ENCODE measurements around the gene HNMT. TPM values are rescaled to one million over a fixed set of nuclear protein-coding genes. Genes with fewer than 3 reads are reported as not detected.
"Not testable (repeated sequence)": the region's sequence is repeated elsewhere in the genome, so short reads cannot be mapped to it uniquely, and the experiment has no call there.

HNMT gene
- total RNA-seq, 1 donor from 2014 or later: 159 TPM

DNA sequence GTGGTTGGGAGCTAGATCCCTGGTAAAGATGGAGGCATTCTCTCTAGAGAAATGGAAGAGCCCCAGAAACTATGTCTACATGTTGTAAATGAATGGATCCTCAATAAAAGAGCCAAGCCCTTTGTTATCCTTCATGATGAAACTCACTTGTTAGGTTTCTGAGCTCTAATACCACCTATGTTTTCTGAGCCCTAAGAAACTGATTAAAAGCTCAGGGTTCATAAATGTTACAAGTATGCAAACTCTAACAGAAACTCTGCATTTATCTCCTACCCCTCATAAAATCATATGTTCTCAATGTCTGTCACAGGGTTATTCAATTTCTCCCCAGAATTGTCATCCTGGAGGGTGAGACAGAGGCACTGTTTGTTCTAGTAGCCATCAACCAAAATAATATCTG is 18.0 kb upstream of the HNMT start:
- no peak for DNase-seq

DNA sequence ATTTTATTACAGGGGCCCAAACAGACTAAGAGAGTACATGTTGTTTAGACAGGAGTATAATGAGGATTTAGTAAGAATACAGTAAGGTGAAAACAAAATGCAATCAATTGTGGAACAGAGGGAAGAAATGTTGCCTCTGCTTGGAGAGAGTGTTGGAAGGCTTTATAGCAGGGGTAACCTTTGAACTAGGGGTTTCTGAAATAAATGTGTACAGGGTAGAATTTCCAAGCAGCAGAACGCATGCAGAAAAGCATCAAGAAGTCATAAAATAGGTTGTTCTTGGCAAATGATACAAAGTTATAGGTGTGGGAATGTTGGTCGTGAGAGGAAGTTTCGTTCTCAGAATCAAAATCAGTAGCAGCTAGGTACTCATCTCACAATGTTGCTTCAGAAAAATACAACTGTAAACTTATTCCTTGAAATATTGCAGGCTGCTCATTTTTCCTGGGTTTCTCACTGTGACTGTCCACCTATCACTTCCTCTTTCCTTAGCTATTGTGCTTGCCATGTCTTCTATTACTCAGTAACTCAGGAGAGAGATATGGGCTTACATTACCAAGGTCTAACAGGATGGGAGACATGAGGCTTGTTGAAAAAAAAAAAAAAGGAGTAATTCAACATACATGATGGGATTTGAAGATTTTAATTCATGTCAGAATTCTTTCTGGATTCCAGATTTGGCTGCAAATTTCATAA is 17.1 kb upstream of the HNMT start:
- no peak for DNase-seq

DNA sequence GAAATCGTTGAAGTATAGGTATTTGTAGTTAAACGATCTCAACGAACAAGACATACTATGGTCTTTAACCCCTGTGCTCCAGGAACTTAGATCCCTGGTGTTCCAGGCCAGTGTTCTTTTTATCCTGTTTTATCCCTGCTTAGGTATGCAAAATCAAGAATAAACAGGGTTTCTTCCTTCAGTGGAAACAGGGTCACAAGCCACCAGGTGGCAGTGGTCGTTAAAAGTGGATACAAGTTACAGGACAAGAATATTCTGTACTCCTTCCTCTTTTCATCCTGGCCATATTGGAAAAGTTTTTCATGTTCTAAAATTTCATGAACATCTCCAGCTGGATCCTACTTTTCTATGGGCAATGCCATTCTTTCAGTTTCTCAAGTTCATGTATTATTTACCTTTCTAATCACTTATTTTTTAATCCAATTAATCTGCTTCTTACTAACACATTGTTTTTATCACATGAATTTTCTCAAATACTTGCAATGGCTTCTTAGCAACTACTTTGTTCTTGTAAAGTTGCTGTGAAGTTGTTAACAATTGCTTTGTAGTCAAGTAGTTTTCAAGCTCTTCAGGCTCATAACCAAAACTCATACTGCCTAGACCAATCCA is 16.4 kb upstream of the HNMT start:
- DNase-seq: peak; percentile 13

DNA sequence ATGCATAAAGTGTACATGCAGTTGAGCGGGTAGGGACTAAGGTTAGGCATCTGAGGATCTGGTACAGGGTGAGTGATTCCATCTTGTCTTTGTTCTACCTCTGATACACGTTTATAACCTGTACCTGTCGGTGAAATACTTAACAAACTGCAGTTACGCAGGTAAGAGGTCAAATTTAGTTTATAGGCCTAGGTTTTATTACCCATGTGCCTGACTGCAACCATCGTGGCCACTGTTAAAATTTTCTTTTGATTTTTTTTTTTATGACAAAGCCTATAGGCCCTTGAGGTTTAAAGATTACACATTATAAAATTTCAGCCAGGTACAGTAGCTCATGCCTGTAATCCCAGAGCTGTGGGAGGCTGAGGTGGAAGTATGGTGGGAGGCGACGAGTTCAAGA is 15.4 kb upstream of the HNMT start:
- no peak for DNase-seq

DNA sequence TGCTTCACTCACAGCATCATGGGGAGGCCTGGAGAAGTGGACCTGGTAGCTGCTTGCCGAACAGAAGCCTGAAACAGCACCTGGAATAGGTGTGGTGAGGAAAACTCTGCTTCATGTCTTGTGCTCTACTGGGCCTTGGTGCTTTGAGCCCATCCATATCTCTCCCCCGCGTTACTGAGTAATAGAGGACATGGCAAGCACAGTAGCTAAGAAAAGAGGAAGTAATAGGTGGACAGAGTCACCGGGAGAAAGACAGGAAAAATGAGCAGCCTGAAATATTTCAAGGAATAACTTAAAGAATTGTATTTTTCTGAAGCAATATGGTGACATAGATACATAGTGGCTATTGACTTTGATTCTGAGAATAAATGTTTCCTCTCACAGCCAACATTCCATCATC is 14.0 kb upstream of the HNMT start:
- no peak for DNase-seq

DNA sequence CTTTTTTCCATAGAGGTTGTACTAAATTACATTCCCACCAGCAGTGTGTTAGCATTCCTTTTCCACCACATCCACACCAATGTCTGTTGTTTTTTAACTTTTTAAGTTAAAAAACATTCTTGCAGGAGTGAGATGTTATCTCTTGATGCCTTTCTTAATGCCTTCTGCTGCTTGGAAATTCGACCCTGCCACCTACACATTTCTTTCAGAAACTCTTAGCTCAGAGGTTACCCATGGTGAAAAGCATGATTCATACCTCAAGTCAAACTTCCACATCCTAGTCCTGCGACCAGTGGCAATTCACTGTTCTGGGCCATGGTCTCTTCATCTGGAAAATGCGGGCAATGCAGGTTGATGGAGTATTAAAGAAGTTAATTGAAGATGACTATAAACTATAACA is 12.7 kb upstream of the HNMT start:
- no peak for DNase-seq

DNA sequence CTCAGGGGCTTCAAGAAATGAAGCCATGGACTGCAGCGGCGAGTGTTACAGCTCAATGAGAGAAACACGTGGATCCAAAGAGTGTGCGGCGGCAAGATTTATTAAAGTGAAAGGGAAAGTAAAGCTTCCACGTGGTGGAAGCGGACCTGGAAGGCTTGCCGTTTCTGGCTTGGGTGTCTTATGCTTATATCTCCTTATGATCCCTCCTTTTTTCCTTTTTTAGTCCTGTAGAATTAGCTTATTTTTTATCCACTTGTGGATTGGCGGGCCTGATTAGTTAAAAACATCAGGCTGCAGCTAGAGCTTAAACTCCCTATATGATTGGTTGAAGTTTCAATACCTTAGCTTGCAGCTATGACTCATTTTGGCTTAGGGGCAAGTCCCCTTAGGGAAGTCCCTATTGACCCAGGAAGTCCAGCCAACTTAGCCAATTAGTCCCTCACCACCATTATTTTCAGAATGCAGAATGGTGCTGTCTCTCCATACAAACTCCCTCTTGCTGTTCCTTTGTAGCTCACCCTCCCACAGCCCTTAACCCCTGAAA is 11.6 kb upstream of the HNMT start:
- no peak for DNase-seq

DNA sequence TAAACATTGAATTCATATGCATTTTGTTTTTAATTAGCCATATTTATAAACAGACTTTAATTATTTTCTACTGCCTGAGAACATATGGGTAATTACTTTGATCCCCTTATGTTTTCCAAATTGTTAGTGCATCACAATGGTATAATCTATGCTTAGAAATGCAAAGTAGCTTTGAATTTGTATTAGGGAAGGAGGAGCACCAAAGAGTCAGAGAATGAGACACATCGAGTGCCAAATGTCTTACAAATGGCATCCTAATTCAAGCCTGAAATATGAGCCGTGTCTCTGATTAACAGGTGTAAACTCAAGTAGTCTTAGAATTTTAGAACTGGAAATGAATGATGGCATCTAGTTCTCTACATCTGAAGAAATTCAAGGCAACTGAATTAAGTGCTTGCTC is 8.7 kb upstream of the HNMT start:
- no peak for DNase-seq

DNA sequence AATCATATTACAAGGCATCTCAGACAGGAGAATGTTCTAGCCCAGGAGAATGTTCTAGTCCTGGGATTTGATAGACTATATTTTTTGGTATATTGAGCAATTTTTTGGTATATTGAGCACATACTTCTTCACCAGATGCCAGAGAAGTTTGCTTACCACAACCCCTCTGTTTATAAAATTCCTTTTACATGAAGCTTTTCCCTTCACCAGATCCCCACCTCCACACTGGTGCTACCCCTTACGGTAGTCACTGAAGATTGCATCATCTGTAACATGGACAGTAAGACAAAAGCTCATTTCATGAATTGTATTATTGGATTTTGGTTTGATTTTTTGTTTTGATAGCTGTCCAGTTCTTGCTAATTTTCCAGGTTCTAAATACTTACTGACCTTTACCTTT is 7.2 kb upstream of the HNMT start:
- DNase-seq: no peak

DNA sequence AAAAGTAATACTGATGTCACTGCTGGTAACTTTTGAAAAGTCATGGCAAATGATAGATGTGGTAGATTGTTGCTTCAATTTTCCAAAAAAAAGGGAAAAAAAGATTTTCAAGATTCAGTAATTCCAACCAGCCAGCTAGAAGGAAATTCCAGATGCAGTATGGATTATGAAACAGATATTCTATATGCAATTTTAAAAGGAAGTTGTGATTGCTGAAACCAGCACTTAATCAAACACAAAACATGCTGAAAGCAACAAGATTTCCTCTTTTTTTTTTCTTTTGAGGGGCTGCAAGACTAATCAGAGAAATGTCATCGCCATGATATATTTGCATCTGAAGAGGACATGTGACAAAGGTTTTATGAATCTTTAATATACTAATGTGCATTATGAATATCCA is 5.1 kb upstream of the HNMT start:
- no peak for DNase-seq

DNA sequence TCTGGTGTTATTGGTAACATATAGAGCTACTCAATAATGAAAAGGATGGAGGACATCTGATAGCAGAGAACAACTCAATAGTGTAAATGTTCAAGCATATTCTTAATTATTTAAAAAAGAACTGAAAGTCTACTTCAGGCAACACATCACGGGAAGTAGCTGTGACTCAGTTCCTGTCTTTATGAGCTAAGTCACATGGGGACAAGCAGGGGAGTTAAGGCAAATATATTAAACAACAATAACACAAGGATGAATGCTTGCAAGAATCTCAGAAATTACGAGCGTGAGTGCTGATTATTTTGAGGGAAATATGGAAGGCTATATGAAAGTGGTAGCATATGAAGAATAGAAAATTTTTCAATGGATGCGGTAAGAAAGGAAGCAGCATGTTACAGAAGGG is 4.0 kb upstream of the HNMT start:
- DNase-seq: no peak

DNA sequence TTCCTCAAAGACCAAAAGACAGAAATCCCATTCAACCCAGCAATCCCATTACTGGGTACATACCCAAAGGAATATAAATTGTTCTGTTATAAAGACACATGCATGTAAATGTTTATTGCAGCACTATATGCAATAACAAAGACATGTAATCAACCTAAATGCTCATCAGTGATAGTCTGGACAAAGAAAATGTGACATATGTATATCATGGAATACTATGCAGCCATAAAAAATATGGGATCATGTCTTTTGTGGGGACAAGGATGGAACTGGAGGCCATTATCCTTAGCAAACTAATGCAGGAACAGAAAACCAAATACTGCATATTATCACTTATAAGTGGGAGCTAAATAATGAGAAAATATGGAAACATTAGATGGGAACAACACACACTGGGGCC is 2.7 kb upstream of the HNMT start:
- DNase-seq: no peak

DNA sequence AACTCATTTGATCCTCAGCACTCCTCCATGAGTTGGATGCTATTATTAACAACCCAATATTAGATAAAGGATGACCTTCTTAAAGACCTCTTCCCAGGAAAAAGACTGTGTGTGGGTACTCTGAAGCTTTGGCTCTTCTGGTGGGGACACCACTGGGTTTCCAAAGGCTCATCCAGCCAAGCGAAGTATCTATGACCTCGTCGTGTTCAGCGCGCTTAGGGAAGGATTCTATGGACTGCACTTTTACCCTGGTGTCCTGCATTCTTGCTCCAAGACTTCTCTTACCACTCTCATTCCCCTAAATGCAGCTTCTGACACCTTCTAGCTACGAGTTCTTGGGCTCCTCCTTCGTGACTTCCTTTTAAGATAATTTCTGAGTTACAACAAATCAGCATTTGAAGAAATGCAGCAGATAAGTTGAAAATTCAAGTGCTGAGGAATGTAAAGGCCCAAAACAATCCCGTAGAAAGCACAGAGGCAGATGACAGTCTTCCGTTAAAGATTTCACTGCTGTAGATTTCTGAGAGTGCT is 673 bp upstream of the HNMT start:
- no peak for DNase-seq

DNA sequence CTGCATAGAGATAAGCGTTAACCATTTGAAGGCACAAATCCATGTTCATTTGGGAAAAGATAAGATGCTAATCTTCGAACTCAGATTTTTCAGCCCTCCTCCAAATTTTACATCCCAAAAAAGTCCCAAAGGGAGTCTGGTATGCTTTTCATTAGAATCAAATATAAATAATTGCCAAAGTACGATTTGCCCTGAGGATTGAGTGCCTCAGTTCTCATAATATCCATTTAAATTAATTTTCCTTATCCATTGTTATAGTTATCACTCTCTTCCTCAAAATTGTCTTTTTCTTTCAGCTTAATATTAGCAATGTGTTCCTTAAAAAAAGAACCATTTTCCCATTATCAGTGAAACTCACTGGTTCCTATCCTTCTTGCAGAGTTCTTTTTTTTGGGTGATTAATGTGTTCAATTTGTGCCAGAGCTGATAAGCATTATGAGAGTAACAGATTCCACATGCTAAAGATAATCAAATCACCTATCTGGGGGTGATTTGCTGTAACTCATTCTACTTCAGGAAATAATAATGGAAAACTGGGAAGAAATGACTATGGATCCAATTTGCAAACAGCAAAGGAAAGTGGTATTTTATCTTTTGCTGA is 686 bp downstream of the HNMT start:
- no peak for DNase-seq

DNA sequence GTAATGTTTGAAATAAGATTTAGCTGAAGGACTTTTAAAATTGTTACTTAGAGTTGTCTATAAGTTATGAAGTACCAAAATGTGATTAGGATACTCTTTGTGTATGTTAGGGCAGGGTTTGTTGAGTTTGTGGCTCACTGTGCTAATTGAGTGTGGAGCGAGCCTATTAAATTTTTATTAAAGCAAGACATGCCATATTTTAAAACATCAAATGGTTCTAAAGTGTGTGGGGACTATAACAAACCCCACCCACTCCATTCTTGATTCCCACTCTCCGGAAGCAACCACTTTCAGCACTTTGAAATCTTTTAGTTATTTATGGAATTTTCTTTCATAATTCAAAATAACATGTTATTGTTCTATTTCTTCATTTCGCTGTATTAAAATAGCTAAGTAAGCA is 1.8 kb downstream of the HNMT start:
- DNase-seq: no peak

DNA sequence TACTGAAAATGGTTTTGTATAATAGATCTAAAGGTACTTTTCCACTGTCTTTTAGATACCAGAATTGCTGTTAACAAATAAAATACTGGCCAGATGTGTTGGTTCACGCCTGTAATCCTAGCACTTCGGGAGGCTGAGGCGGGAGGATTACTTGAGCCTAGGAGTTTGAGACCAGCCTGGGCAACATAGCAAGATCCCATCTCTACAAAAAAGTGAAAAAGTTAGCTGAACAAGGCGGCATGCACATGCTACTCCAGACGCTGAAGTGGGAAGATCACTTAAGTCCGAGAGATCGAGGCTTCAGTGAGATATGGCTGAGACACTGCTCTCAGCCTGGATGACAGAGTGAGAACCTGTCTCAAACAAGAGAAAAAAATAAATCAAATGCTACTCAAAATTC is 2.8 kb downstream of the HNMT start:
- DNase-seq: no peak

DNA sequence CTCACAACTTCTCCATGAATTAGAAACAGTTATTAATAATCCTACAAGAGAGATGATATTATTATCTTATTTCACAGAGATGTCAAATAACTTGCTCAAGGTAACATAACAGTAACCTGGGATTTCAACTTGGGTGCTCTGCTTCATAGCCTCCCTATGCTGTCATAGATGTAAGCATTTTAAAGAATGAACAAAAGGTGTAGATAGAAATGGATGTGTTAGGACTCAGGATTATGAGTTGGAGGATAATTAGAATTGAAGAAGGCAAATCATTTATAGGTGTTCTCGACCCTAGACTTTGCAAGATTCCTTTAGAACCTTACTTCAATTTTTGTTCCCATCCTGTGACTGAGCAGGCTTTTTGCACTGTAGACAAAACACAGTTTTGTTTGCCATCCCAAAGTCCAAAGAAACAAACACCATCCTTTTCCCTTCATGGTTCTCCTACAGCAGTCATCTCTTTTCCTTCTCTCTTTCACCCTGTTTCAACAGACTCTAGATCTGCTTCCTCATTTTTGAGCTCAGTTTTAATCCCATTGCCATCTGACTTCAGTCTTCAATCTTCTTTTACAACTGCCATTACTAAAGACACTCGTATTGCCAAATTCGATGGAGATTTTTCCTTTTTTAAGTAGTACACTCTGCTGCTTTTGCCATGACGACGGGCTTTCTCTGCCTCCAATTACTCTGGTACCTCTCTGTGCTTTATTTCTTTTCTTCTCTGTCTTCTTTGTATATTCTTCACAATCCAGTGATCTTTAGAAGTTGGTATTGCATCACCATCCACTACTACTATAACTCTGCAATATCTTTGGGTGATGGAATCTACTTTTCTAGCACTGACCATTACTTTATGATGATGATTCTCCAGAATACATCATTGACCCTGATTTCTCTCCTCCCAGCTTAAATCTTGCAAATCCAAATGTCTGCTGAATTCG is 4.5 kb downstream of the HNMT start:
- DNase-seq: no peak

DNA sequence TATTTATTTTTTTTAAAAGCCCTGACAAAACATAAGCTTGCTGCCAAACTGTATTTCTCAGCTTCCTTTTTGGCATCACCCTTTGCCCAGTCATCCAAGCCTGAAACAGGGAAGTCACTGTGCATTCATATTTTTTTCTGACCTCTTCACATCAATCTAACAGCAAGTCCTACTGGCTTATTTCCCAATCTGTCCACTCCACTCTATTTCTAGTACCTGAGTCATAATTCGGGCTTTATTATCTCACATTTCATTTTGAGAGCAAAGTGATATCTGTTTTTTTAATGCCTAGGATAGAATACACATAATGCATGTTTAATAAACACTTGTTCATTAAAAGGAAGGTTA is 5.1 kb downstream of the HNMT start:
- no peak for DNase-seq

DNA sequence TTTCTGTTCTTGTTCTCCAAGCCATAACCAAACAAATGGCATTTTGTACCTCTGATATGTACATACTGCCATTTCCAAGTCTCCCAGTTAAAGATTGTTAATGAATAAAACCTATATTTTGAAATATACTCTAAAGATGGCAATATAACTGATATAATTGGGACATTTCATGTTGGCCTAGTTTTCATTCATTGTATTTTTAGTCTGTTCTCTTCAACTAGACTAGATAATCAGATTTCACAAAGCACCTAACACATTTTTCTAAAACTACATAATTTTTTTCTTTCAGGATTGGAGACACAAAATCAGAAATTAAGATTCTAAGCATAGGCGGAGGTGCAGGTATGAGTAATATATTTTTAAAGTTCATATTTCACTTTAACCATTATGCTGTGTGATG is 5.6 kb downstream of the HNMT start:
- DNase-seq: no peak

DNA sequence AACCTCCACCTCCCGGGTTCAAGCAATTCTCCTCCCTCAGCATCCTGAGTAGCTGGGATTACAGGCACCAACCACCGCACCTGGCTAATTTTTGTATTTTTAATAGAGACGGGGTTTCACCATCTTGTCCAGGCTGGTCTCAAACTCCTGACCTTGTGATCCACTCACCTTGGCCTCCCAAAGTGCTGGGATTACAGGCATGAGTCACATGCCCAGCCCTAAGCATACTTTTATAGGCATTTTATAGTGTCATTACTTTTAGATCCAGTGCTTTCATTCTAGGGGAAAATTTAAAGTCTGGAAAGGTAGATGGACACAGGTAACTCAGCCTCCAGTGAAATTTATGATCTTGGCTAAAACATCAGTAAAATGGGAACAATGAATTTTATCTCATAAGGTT is 7.0 kb downstream of the HNMT start:
- DNase-seq: not testable (repeated sequence)

DNA sequence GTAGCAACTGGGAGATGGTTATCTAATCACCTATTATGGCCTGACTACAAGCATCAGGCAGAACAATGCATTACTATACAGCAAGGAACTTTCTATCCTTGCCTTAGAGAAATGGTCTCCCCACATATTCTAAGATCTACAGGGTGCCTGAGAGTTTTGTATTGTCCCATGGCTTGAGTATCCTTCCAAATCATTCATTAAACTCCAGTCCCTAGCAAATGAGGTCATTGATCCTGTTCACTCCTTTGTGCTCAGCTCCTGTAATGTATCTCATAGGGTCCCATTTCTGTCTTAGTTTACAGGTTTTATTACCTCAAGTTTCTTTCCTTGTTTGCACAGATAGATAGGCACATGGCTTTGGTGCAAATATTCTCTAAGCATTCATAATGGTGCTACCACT is 9.0 kb downstream of the HNMT start:
- DNase-seq: no peak
